K562 (cell line): ENCODE data around the gene DAB1. TPM values are rescaled to one million over a fixed set of nuclear protein-coding genes. Genes with fewer than 3 reads are reported as not detected.

Experiments used
- CBFA2T2 ChIP-seq: fragments of 450-650 bp; conservative IDR thresholded peaks from 2 replicates; pipeline ENCODE4 v1.6.1; 2017; ENCODE audit warnings: mild to moderate bottlenecking
- CHD1 ChIP-seq: fragments of 200-600 bp; sonication (generic); IDR thresholded peaks from one replicate; pipeline ENCODE4 v1.6.1; 2012; ENCODE audit warnings: mild to moderate bottlenecking, moderate library complexity, low read length, inconsistent platforms
- DNMT1 ChIP-seq: fragments of 450-650 bp; IDR thresholded peaks from 2 replicates; pipeline ENCODE4 v1.6.1; 2016; ENCODE audit warnings: antibody characterized with exemption, mild to moderate bottlenecking
- NFE2L1 ChIP-seq: fragments of 450-650 bp; IDR thresholded peaks from 2 replicates; pipeline ENCODE4 v1.6.1; 2016; ENCODE audit warnings: missing genetic modification characterization, low read depth, mild to moderate bottlenecking, missing compliant biosample characterization, moderate library complexity, borderline replicate concordance
- STAT5A ChIP-seq: IDR thresholded peaks from 2 replicates; pipeline ENCODE4 v1.6.1; 2012; ENCODE audit warnings: low read length, inconsistent platforms, borderline replicate concordance
- polyA plus RNA-seq, 8 experiments: library from polyadenylated mRNA; depleted of rRNA in 4 of 8; stranded (reverse) in 5 of 8; unstranded in 3 of 8; fragments of >200 nt; fragmentation: Nextera tagmentation in 2 of 8; fragmentation: Illumina TruSeq in 1 of 8; extraction: Ambion mirVana in 2 of 8; extraction: Trizol in 1 of 8; gene quantifications; 2 replicates each; pipeline versions ENCODE4 v1.2.1 to v1.2.3, GENCODE V29; 2011 to 2014; ENCODE audit warnings: inconsistent platforms in 1 of 8, missing spikeins in 1 of 8
- total RNA-seq, 7 experiments: library from RNA; depleted of rRNA in 6 of 7; stranded (reverse); fragments of >200 nt in 6 of 7; fragmentation: Illumina TruSeq in 2 of 7; extraction: Trizol in 2 of 7; gene quantifications; 2 replicates each; pipeline versions ENCODE4 v1.2.1 to v1.2.3, GENCODE V29; 2011 to 2021; ENCODE audit warnings: low replicate concordance in 1 of 7
- TF ChIP-seq, protein P1 (sequence below): sonication (generic); formaldehyde crosslinking; IDR thresholded peaks from 2 replicates; pipeline ENCODE4 v1.8.0; 2023; ENCODE audit warnings: missing genetic modification reagents, mild to moderate bottlenecking, borderline replicate concordance
- TF ChIP-seq, protein P2 (sequence below): fragments of 250-450 bp; sonication (Bioruptor Pico); IDR thresholded peaks from 2 replicates; pipeline ENCODE4 v1.8.0; 2021; ENCODE audit warnings: borderline replicate concordance, mild to moderate bottlenecking, moderate library complexity; ENCODE audit not compliant: poor library complexity, severe bottlenecking

The DAB1 gene
- total and polyA plus RNA-seq, 9 of the 15 experiments (the other 6 are each of a cell fraction or from before 2014, with no cell fraction given) = not detected

DNA sequence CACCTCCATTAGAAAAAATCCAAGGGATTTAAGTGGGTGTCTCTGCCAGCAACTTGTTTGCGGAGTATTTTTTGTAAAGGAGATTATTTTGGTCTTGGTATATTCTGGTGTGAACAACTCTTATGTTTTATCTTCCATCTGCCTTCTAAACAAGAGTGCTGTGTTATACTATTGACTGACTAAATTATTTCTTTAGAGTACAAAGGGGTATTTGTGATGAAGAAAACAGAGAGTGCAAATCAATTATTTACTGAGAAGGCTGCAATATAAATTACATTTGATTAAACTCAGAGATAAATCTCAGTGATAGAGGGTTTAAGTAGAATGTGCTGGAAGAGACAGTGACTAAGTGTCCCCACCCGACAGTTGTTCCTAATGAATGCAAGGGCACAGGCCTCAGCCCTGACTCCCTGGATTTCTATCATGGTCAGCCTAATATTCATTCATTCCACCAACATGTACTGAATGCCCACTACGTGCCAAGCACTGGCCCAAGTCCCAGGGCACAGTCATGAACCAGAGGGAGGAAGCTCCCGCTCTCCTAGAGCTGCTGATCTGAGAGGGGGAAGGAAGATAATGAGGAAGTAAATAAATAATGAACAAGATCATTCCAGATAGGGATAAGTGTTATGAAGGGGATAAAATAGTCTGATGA is 261.1 kb downstream of the DAB1 start (continued):
- TF ChIP-seq, protein P1, sequence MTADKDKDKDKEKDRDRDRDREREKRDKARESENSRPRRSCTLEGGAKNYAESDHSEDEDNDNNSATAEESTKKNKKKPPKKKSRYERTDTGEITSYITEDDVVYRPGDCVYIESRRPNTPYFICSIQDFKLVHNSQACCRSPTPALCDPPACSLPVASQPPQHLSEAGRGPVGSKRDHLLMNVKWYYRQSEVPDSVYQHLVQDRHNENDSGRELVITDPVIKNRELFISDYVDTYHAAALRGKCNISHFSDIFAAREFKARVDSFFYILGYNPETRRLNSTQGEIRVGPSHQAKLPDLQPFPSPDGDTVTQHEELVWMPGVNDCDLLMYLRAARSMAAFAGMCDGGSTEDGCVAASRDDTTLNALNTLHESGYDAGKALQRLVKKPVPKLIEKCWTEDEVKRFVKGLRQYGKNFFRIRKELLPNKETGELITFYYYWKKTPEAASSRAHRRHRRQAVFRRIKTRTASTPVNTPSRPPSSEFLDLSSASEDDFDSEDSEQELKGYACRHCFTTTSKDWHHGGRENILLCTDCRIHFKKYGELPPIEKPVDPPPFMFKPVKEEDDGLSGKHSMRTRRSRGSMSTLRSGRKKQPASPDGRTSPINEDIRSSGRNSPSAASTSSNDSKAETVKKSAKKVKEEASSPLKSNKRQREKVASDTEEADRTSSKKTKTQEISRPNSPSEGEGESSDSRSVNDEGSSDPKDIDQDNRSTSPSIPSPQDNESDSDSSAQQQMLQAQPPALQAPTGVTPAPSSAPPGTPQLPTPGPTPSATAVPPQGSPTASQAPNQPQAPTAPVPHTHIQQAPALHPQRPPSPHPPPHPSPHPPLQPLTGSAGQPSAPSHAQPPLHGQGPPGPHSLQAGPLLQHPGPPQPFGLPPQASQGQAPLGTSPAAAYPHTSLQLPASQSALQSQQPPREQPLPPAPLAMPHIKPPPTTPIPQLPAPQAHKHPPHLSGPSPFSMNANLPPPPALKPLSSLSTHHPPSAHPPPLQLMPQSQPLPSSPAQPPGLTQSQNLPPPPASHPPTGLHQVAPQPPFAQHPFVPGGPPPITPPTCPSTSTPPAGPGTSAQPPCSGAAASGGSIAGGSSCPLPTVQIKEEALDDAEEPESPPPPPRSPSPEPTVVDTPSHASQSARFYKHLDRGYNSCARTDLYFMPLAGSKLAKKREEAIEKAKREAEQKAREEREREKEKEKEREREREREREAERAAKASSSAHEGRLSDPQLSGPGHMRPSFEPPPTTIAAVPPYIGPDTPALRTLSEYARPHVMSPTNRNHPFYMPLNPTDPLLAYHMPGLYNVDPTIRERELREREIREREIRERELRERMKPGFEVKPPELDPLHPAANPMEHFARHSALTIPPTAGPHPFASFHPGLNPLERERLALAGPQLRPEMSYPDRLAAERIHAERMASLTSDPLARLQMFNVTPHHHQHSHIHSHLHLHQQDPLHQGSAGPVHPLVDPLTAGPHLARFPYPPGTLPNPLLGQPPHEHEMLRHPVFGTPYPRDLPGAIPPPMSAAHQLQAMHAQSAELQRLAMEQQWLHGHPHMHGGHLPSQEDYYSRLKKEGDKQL (CRISPR knock-in tag) = no peak
- no peak for TF ChIP-seq STAT5A
- no peak for TF ChIP-seq CBFA2T2
- TF ChIP-seq NFE2L1 = no peak
- no peak for TF ChIP-seq CHD1
- no peak for TF ChIP-seq DNMT1
- TF ChIP-seq, protein P2, sequence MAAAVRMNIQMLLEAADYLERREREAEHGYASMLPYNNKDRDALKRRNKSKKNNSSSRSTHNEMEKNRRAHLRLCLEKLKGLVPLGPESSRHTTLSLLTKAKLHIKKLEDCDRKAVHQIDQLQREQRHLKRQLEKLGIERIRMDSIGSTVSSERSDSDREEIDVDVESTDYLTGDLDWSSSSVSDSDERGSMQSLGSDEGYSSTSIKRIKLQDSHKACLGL = no peak
